Erythroblast (primary cell): ENCODE measurements around the gene ADD1.

ENCODE experiments used
- GATA1 ChIP-seq: IDR thresholded peaks from 2 replicates; pipeline ENCODE4 v1.6.1; 2011; ENCODE audit warnings: low read depth, mild to moderate bottlenecking, control low read depth, low read length, moderate library complexity
- POLR2A ChIP-seq: IDR thresholded peaks from 2 replicates; pipeline ENCODE4 v1.6.1; 2011; ENCODE audit warnings: mild to moderate bottlenecking, low read length

DNA sequence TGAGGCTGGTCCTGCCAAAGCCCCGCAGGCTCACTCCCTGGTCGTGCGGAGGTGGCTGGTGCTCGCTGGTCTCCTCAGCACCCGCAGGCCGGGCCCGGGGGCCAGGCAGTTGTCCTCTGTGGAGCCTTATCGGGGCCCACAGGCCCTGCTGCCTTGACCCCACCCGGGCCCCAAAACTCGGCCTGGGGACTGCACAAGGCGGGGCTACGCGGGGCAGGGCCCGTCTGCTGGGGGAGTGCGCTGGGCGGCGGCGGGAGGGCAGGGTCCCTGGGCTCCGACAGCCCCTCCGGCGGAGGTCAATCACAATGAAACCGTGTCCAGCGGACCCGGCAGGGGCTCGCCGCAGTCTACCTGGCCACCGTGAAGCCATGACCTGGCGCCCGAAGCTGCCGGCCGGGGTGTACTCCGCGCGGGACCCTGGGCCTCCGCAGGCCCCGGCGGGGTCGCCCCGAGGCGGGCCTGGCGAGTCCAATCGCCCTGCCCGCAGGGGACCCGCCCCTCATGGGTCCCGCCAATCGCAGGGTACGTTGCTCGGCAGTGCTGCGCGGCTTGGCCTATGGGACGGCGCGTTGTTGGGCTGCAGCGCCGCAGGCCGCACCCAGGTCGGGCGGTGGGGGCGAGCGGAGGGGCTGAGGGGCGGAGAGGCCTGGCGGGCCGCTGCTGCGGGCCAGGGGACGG, at the start of gene ADD1:
- TF ChIP-seq POLR2A: peak; percentile 86
- TF ChIP-seq GATA1: no peak
